Gastroesophageal sphincter (tissue), 4 donors: ENCODE data around the gene OBP2B. TPM values are rescaled to one million over a fixed set of nuclear protein-coding genes. Genes with fewer than 3 reads are reported as not detected.
"Not testable (repeated sequence)": the region's sequence is repeated elsewhere in the genome, so short reads cannot be mapped to it uniquely, and the experiment has no call there.

ENCODE experiments used
- ATAC-seq: fragments of 150-250 bp; one replicate; pipeline ENCODE4 v1.9.1; 2016; ENCODE audit warnings: mild to moderate bottlenecking, moderate library complexity
- H3K27ac ChIP-seq, 4 donors: fragments of 200-600 bp; sonication (generic) in 3 of 4; 1 replicate in 3 of 4; 2 replicates in 1 of 4; pipeline ENCODE4 v1.5.1; 2016 to 2019
- H3K27me3 ChIP-seq: fragments of 200-600 bp; sonication (generic); one replicate; pipeline ENCODE4 v1.5.1; 2019
- H3K36me3 ChIP-seq, 2 donors: fragments of 200-600 bp; sonication (generic); one replicate each; pipeline ENCODE4 v1.5.1; 2019; ENCODE audit warnings: control low read depth in 1 of 2
- H3K4me1 ChIP-seq, 3 donors: fragments of 200-600 bp; sonication (generic); 1 replicate in 2 of 3; 2 replicates in 1 of 3; pipeline ENCODE4 v1.5.1; 2016 to 2019; ENCODE audit warnings: control low read depth in 2 of 3
- H3K4me3 ChIP-seq, 2 donors: fragments of 200-600 bp; sonication (generic); one replicate each; pipeline ENCODE4 v1.5.1; 2019; ENCODE audit warnings: mild to moderate bottlenecking in 1 of 2, moderate library complexity in 1 of 2
- H3K9me3 ChIP-seq, 3 donors: fragments of 200-600 bp; sonication (generic); one replicate each; pipeline ENCODE4 v1.5.1; 2017 to 2019; ENCODE audit warnings: control low read depth in 2 of 3
- CTCF ChIP-seq, 4 experiments: fragments of 200-600 bp in 2 of 4; fragments of 450-650 bp in 2 of 4; sonication (generic) in 1 of 4; IDR thresholded peaks; one replicate each; pipeline ENCODE4 v1.5.1; 2017 to 2019; ENCODE audit warnings: antibody characterized with exemption in 4 of 4, mild to moderate bottlenecking in 2 of 4, moderate library complexity in 2 of 4
- EP300 ChIP-seq: sonication (generic); formaldehyde crosslinking; IDR thresholded peaks from one replicate; pipeline ENCODE4 v1.6.1; 2017; ENCODE audit warnings: antibody characterized with exemption, mild to moderate bottlenecking
- POLR2A ChIP-seq, 2 donors: fragments of 450-650 bp; IDR thresholded peaks; one replicate each; pipeline ENCODE4 v1.6.1; 2017; ENCODE audit warnings: antibody characterized with exemption in 2 of 2, mild to moderate bottlenecking in 2 of 2, moderate library complexity in 1 of 2
- POLR2AphosphoS5 ChIP-seq: sonication (generic); formaldehyde crosslinking; IDR thresholded peaks from one replicate; pipeline ENCODE4 v1.6.1; 2017; ENCODE audit warnings: antibody characterized with exemption
- WGBS, 2 donors: methylation state at CpG; one replicate each; pipeline ENCODE4 v1.1.5; 2018; ENCODE audit warnings: low coverage in 1 of 2; 5-methylcytosine and 5-hydroxymethylcytosine counted together
- total RNA-seq, 4 donors: library from RNA; depleted of rRNA; stranded (reverse); fragments of >200 nt; gene quantifications; one replicate each; pipeline ENCODE4 v1.1.0, GENCODE V29; 2016

OBP2B gene
- total RNA-seq, 4 donors from 2014 or later: not detected

GRCh38 chr9:133235549-133236222, 26.6 kb upstream of the OBP2B start:
- peaks cover 0 to 16% (median 0%) of the 10 kb centered on the region in 3 donors for H3K4me1 ChIP-seq
- H3K9me3 ChIP-seq: no peaks in the 10 kb centered on the region
- ATAC-seq: no peak
- H3K27me3 ChIP-seq: peaks cover 59% of the 10 kb centered on the region
- H3K27ac ChIP-seq: no peak overlapping the region
- 50% methylated on average over 2 of the region's 11 CpGs; no CpG with 5 or more reads in 1 of the 2 donors for WGBS, 2 donors
- no peaks in the 10 kb centered on the region for H3K36me3 ChIP-seq
- no peak overlapping the region for H3K4me3 ChIP-seq
- no peak for TF ChIP-seq POLR2A (IDR thresholded peaks at IDR 0.05)
- no peak for TF ChIP-seq EP300
- no peak for TF ChIP-seq CTCF (IDR thresholded peaks at IDR 0.05)
- no peak for TF ChIP-seq POLR2AphosphoS5

GRCh38 chr9:133234577-133235322, 25.7 kb upstream of the OBP2B start:
- no peak for ATAC-seq
- peaks cover 50% of the 10 kb centered on the region for H3K27me3 ChIP-seq
- peaks cover 0 to 16% (median 0%) of the 10 kb centered on the region in 3 donors for H3K4me1 ChIP-seq
- no peaks in the 10 kb centered on the region for H3K9me3 ChIP-seq
- WGBS, 2 donors: no CpG with 5 or more reads among the region's 31 CpGs
- H3K4me3 ChIP-seq: no peak overlapping the region
- peak overlapping the region in 2 of 4 donors; percentile 19 to 57 for H3K27ac ChIP-seq
- no peaks in the 10 kb centered on the region for H3K36me3 ChIP-seq
- TF ChIP-seq POLR2A (IDR thresholded peaks at IDR 0.05) (no peak), CTCF (IDR thresholded peaks at IDR 0.05) (no peak), EP300 (no peak), POLR2AphosphoS5 (no peak)

GRCh38 chr9:133233681-133234432, 24.8 kb upstream of the OBP2B start:
- WGBS, 2 donors: 80 to 90% methylated on average over 1 to 14 of the region's 32 CpGs
- peak overlapping the region in 2 of 4 donors; percentile 19 to 57 for H3K27ac ChIP-seq
- H3K27me3 ChIP-seq: peaks cover 41% of the 10 kb centered on the region
- H3K36me3 ChIP-seq: no peaks in the 10 kb centered on the region
- ATAC-seq: no peak
- H3K4me3 ChIP-seq: no peak overlapping the region
- H3K4me1 ChIP-seq: peaks cover 0 to 11% (median 0%) of the 10 kb centered on the region in 3 donors
- TF ChIP-seq POLR2AphosphoS5: no peak
- TF ChIP-seq EP300: no peak
- TF ChIP-seq CTCF (IDR thresholded peaks at IDR 0.05): no peak
- TF ChIP-seq POLR2A (IDR thresholded peaks at IDR 0.05): no peak
- no peaks in the 10 kb centered on the region for H3K9me3 ChIP-seq

GRCh38 chr9:133231934-133232568, 23.0 kb upstream of the OBP2B start:
- H3K27me3 ChIP-seq: peaks cover 41% of the 10 kb centered on the region
- not testable (repeated sequence) for ATAC-seq, H3K27ac ChIP-seq, H3K9me3 ChIP-seq, H3K36me3 ChIP-seq, H3K4me1 ChIP-seq, H3K4me3 ChIP-seq
- 50 to 72% methylated on average over 8 to 24 of the region's 24 CpGs for WGBS, 2 donors

GRCh38 chr9:133230514-133230913, 21.5 kb upstream of the OBP2B start:
- not testable (repeated sequence) for H3K36me3 ChIP-seq, ATAC-seq, H3K9me3 ChIP-seq, H3K4me1 ChIP-seq, H3K4me3 ChIP-seq, H3K27ac ChIP-seq
- WGBS, 2 donors: 76 to 81% methylated on average over 3 to 7 of the region's 7 CpGs
- H3K27me3 ChIP-seq: peaks cover 46% of the 10 kb centered on the region
